ENCODE data around the gene STARD3.
A peak's percentile ranks its signal among the peaks of the same experiment; 100 is the strongest.
"Not testable (repeated sequence)": the region's sequence is repeated elsewhere in the genome, so short reads cannot be mapped to it uniquely, and the experiment has no call there.

The STARD3 gene

GRCh38 chr17:39674179-39674578, 37.2 kb downstream of the STARD3 start:
- no peak for DNase-seq

- no peak for DNase-seq
Measured at GRCh38 chr17:39674702-39675389, 37.9 kb downstream of the STARD3 start.

GRCh38 chr17:39675390-39676082, 38.6 kb downstream of the STARD3 start:
- DNase-seq, result no peak

- DNase-seq, result no peak
Measured at GRCh38 chr17:39676198-39676819, 39.4 kb downstream of the STARD3 start.

GRCh38 chr17:39677072-39677471, 40.1 kb downstream of the STARD3 start:
- no peak for DNase-seq

- DNase-seq, result no peak
Measured at GRCh38 chr17:39677542-39678339, 40.8 kb downstream of the STARD3 start.

- no peak for DNase-seq
Measured at GRCh38 chr17:39678340-39679116, 41.6 kb downstream of the STARD3 start.

GRCh38 chr17:39679521-39680192, 42.7 kb downstream of the STARD3 start:
- DNase-seq, result no peak

GRCh38 chr17:39683295-39683939, 46.5 kb downstream of the STARD3 start:
- no peak for DNase-seq

GRCh38 chr17:39684369-39685192, 47.6 kb downstream of the STARD3 start:
- no peak for DNase-seq

- no peak for DNase-seq
Measured at GRCh38 chr17:39687101-39687545, 50.2 kb downstream of the STARD3 start.

- peak; percentile 83 for DNase-seq
Measured at GRCh38 chr17:39687546-39688474, 50.9 kb downstream of the STARD3 start, which contains the start of gene PGAP3. PGAP3 (minus strand) TSS chr17:39688057; CDS start chr17:39688014, 43 bp downstream.

GRCh38 chr17:39688475-39688835, 51.5 kb downstream of the STARD3 start:
- no peak for DNase-seq

GRCh38 chr17:39688945-39689344, 52.0 kb downstream of the STARD3 start:
- no peak for DNase-seq

- no peak for DNase-seq
Measured at GRCh38 chr17:39694593-39694992, 57.6 kb downstream of the STARD3 start.

- DNase-seq, result no peak
Measured at GRCh38 chr17:39695089-39695474, 58.1 kb downstream of the STARD3 start.

- DNase-seq, result no peak
Measured at GRCh38 chr17:39696731-39697130, 59.8 kb downstream of the STARD3 start.

- no peak for DNase-seq
Measured at GRCh38 chr17:39697961-39698360, 61.0 kb downstream of the STARD3 start.

GRCh38 chr17:39699157-39699817, 62.3 kb downstream of the STARD3 start:
- DNase-seq, result not testable (repeated sequence)
